Smooth muscle cell (in vitro differentiated cells): ENCODE data around the gene MGLL. TPM values are rescaled to one million over a fixed set of nuclear protein-coding genes. Genes with fewer than 3 reads are reported as not detected.
A peak's percentile ranks its signal among the peaks of the same experiment; 100 is the strongest.

Source experiments
- DNase-seq: peaks from one replicate; lab custom pipeline; 2025; ENCODE audit not compliant: unreplicated experiment; lab: John Stamatoyannopoulos, UW
- H2AFZ ChIP-seq: fragments of 200-600 bp; sonication (generic); 2 replicates; pipeline ENCODE4 v1.6.0; 2016; ENCODE audit warnings: antibody characterized with exemption, low read depth, mild to moderate bottlenecking
- H3F3A ChIP-seq: fragments of 200-600 bp; sonication (generic); 2 replicates; pipeline ENCODE4 v1.6.0; 2017; ENCODE audit warnings: antibody characterized with exemption, low read depth
- H3K27ac ChIP-seq: fragments of 200-600 bp; sonication (generic); 2 replicates; pipeline ENCODE4 v1.5.1; 2016; ENCODE audit warnings: low read depth, mild to moderate bottlenecking
- H3K27me3 ChIP-seq: fragments of 200-600 bp; sonication (generic); 2 replicates; pipeline ENCODE4 v1.6.1; 2016; ENCODE audit warnings: low read depth, mild to moderate bottlenecking
- H3K36me3 ChIP-seq: fragments of 200-600 bp; sonication (generic); 2 replicates; pipeline ENCODE4 v1.5.1; 2016; ENCODE audit warnings: low read depth
- H3K4me1 ChIP-seq: fragments of 200-600 bp; sonication (generic); 2 replicates; pipeline ENCODE4 v1.5.1; 2016; ENCODE audit warnings: low read depth
- H3K4me2 ChIP-seq: fragments of 200-600 bp; sonication (generic); 2 replicates; pipeline ENCODE4 v1.6.0; 2016; ENCODE audit warnings: mild to moderate bottlenecking
- H3K4me3 ChIP-seq: fragments of 200-600 bp; sonication (generic); 2 replicates; pipeline ENCODE4 v1.5.1; 2016; ENCODE audit warnings: mild to moderate bottlenecking
- H3K79me2 ChIP-seq: fragments of 200-600 bp; sonication (generic); 2 replicates; pipeline ENCODE4 v1.6.0; 2016; ENCODE audit warnings: low read depth, mild to moderate bottlenecking
- H3K9ac ChIP-seq: fragments of 200-600 bp; sonication (generic); 2 replicates; pipeline ENCODE4 v1.6.0; 2016; ENCODE audit warnings: low read depth
- H3K9me3 ChIP-seq: fragments of 200-600 bp; sonication (generic); replicated peaks from 2 replicates; pipeline ENCODE4 v1.5.1; 2016; ENCODE audit warnings: low read depth
- H4K20me1 ChIP-seq: fragments of 200-600 bp; sonication (generic); 2 replicates; pipeline ENCODE4 v1.6.0; 2016; ENCODE audit warnings: low read depth
- CTCF ChIP-seq: fragments of 200-600 bp; sonication (generic); IDR thresholded peaks from 2 replicates; pipeline ENCODE4 v1.5.1; 2017; ENCODE audit warnings: borderline replicate concordance, mild to moderate bottlenecking, antibody characterized with exemption; ENCODE audit not compliant: insufficient read depth, poor library complexity, severe bottlenecking
- WGBS: methylation state at CpG from one replicate; pipeline ENCODE4 v1.1.7; 2016; ENCODE audit warnings: low lambda C conversion rate; 5-methylcytosine and 5-hydroxymethylcytosine counted together
- polyA plus RNA-seq: library from polyadenylated mRNA; unstranded; fragments of >200 nt; fragmentation: Nextera tagmentation; extraction: Ambion mirVana; gene quantifications from 2 replicates; pipeline ENCODE4 v1.2.1, GENCODE V29; 2016
- total RNA-seq: library from RNA; depleted of rRNA; stranded (reverse); fragments of >200 nt; gene quantifications from 2 replicates; pipeline ENCODE4 v1.2.3, GENCODE V29; 2014

The MGLL gene
- total and polyA plus RNA-seq, 2 experiments from 2014 or later = 13.6 to 22.5 TPM

GRCh38 chr3:127831723-127832172 is 9.4 kb upstream of the MGLL start:
- Histone ChIP-seq H4K20me1 (no peaks in the 10 kb centered on the region), H3K4me2 (no peak overlapping the region), H3K79me2 (no peaks in the 10 kb centered on the region), H3K27ac (no peak overlapping the region), H3K36me3 (no peaks in the 10 kb centered on the region), H3K9me3 (no peaks in the 10 kb centered on the region), H3K27me3 (no peaks in the 10 kb centered on the region), H3F3A (no peaks in the 10 kb centered on the region), H2AFZ (no peak overlapping the region), H3K4me3 (no peak overlapping the region), H3K9ac (no peak overlapping the region), H3K4me1 (no peaks in the 10 kb centered on the region)
- peak; percentile 50 for TF ChIP-seq CTCF
- WGBS = 56% methylated on average over 4 of the region's 4 CpGs
- DNase-seq = no peak

- TF ChIP-seq CTCF = no peak
- no peak overlapping the region for H3K27ac ChIP-seq
- no peak overlapping the region for H3K4me3 ChIP-seq
- H4K20me1 ChIP-seq = no peaks in the 10 kb centered on the region
- no peak overlapping the region for H2AFZ ChIP-seq
- no peak overlapping the region for H3K4me2 ChIP-seq
- H3K27me3 ChIP-seq = no peaks in the 10 kb centered on the region
- H3K79me2 ChIP-seq = no peaks in the 10 kb centered on the region
- H3K4me1 ChIP-seq = no peaks in the 10 kb centered on the region
- 87% methylated on average over 1 of the region's 1 CpG for WGBS
- H3F3A ChIP-seq = no peaks in the 10 kb centered on the region
- no peak overlapping the region for H3K9ac ChIP-seq
- H3K36me3 ChIP-seq = no peaks in the 10 kb centered on the region
- H3K9me3 ChIP-seq = no peaks in the 10 kb centered on the region
- no peak for DNase-seq
Measured at GRCh38 chr3:127829537-127829936, 7.2 kb upstream of the MGLL start.

DNA sequence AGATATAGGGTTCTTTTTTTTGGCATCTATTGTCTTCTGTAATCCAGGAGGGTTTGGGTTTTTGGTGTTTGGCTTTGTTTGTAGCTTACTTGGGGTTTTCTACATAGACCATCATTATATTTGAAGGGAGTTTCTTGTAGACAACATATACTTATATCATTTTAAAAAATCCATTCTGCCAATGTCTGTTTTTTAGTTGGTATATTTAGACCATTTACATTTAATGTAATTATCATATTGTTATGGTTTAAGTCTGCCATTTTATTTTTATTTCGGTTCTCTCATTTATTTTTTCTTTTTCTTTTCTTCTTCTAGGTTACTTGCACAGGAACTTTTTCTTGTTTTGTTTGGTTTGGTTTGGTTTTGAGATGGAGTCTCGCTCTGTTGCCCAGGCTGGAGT is 5.5 kb upstream of the MGLL start:
- Histone ChIP-seq H3K79me2 (no peaks in the 10 kb centered on the region), H3K9me3 (no peaks in the 10 kb centered on the region), H3K27ac (no peak overlapping the region), H3K36me3 (no peaks in the 10 kb centered on the region), H3K27me3 (no peaks in the 10 kb centered on the region), H4K20me1 (no peaks in the 10 kb centered on the region), H3F3A (peaks cover 4% of the 10 kb centered on the region), H3K9ac (no peak overlapping the region), H3K4me2 (no peak overlapping the region), H3K4me3 (no peak overlapping the region), H2AFZ (no peak overlapping the region), H3K4me1 (no peaks in the 10 kb centered on the region)
- WGBS = 85% methylated on average over 2 of the region's 2 CpGs
- no peak for DNase-seq
- TF ChIP-seq CTCF = no peak

GRCh38 chr3:127825756-127826155 is 3.4 kb upstream of the MGLL start:
- peaks cover 4% of the 10 kb centered on the region for H3F3A ChIP-seq
- no peak overlapping the region for H3K4me2 ChIP-seq
- WGBS = 84% methylated on average over 3 of the region's 3 CpGs
- DNase-seq = no peak
- no peak overlapping the region for H3K27ac ChIP-seq
- H3K9me3 ChIP-seq = no peaks in the 10 kb centered on the region
- H3K4me3 ChIP-seq = no peak overlapping the region
- H3K79me2 ChIP-seq = no peaks in the 10 kb centered on the region
- no peaks in the 10 kb centered on the region for H3K27me3 ChIP-seq
- no peak overlapping the region for H3K9ac ChIP-seq
- peaks cover 6% of the 10 kb centered on the region for H3K4me1 ChIP-seq
- peak; percentile 30 for TF ChIP-seq CTCF
- H4K20me1 ChIP-seq = no peaks in the 10 kb centered on the region
- H2AFZ ChIP-seq = no peak overlapping the region
- H3K36me3 ChIP-seq = no peaks in the 10 kb centered on the region
